Measurements from ENCODE around the gene MAP2K6. TPM values are rescaled to one million over a fixed set of nuclear protein-coding genes. Genes with fewer than 3 reads are reported as not detected.
A peak's percentile ranks its signal among the peaks of the same experiment; 100 is the strongest.

Gene MAP2K6
- total RNA-seq, 2 experiments from 2014 or later: 2.7 to 3.4 TPM

DNA sequence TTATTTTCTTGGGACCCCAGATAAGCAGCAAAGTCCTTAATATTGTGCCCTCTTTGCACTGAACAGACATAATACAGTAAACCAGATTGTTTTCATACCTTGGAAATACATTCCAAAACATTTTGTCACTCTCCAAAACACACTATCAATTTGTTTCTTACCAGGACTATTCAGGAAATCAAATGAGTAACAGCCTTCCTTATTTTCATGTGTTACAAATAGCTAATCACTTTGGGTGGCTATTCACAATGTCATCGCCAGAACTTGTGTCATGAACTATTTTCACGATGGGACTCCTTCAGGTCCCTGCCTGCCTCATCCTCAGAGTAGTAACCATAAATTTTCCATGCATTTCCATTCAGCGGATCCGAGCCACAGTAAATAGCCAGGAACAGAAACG is 104.5 kb downstream of the MAP2K6 start:
- ChIA-PET POLR2A (no interaction called here), CTCF (interaction anchor here (1.2 kb wide), 1 partner anchor 12 kb away, joined by 3 read pairs; no protein-coding TSS in a partner anchor)
- no peaks in the 10 kb centered on the region for H3K9me3 Mint-ChIP-seq (ENCODE audit: low read depth)
- ATAC-seq: no peak
- no peak overlapping the region for H3K4me3 Mint-ChIP-seq
- H3K27me3 Mint-ChIP-seq: no peaks in the 10 kb centered on the region
- DNase-seq: no peak
- no peak overlapping the region for H3K27ac Mint-ChIP-seq
- H3K36me3 Mint-ChIP-seq (ENCODE audit: low read depth): peaks cover 36% of the 10 kb centered on the region
- H3K4me1 Mint-ChIP-seq: peaks cover 4% of the 10 kb centered on the region
- intact Hi-C loops (cut with DNase I, micrococcal nuclease): no loop called here

DNA sequence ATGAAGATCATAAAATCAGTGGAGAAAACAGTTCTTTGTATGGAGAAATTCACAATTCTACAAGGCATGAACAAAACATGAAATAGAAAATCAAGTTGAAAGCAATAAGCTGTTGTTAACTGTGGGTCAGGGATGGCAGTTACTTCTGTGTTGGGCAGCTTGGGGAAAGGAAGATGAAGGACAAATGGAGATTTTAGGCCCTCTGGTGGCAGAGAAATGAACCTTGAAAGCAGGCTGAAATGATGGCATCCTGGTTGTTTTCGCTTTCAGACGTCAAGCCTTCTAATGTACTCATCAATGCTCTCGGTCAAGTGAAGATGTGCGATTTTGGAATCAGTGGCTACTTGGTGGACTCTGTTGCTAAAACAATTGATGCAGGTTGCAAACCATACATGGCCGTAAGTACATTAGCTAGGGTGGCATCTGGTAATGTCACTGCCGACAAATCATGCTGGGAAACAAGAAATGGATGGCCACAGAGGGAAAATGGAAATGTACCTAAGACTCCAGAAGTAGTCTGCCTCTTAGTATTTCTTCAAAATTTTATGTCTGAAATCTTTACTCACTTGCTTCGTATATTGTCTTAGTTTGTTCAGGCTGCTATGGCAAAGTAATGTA is 108.9 kb downstream of the MAP2K6 start:
- POLR2A ChIA-PET: no interaction called here
- DNase-seq (peak; percentile 13), ATAC-seq (no peak)
- H3K4me1 Mint-ChIP-seq: no peaks in the 10 kb centered on the region
- H3K4me3 Mint-ChIP-seq: no peak overlapping the region
- H3K27ac Mint-ChIP-seq: no peak overlapping the region
- CTCF ChIA-PET: interaction anchor here (0.7 to 5.5 kb wide), 11 partner anchors 8 to 162 kb away, joined by 3 to 30 read pairs (median 5); partner anchors contain the start of gene MAP2K6
- no peaks in the 10 kb centered on the region for H3K27me3 Mint-ChIP-seq
- intact Hi-C loops (cut with DNase I, micrococcal nuclease): loop anchor here (1.0 to 10.0 kb wide), 6 partner anchors 106 to 749 kb away; partner anchors contain the start of gene MAP2K6 (in 1 of the 2)
- peaks cover 47% of the 10 kb centered on the region for H3K36me3 Mint-ChIP-seq (ENCODE audit: low read depth)
- no peaks in the 10 kb centered on the region for H3K9me3 Mint-ChIP-seq (ENCODE audit: low read depth)

DNA sequence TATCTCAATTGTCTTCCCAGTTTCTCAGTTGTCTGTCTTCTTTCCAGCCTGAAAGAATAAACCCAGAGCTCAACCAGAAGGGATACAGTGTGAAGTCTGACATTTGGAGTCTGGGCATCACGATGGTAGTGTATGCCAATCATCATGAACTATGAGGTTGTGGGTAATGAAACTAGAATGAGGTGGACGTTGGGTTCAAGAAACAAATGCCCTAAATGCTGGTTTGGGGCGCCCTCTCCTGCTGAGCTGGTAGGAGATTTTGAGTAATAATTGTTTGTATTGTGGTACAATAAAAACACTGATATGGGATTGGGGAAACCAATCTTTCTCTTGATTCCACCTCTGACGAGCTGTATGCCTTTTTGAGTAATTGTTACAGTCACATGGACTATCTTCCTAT is 110.4 kb downstream of the MAP2K6 start:
- Mint-ChIP-seq H3K27me3 (no peaks in the 10 kb centered on the region), H3K27ac (no peak overlapping the region), H3K4me3 (no peak overlapping the region), H3K36me3 (ENCODE audit: low read depth) (peaks cover 32% of the 10 kb centered on the region), H3K4me1 (no peaks in the 10 kb centered on the region), H3K9me3 (ENCODE audit: low read depth) (no peaks in the 10 kb centered on the region)
- ATAC-seq (no peak), DNase-seq (no peak)
- POLR2A ChIA-PET: no interaction called here
- CTCF ChIA-PET: interaction anchor here (0.8 to 5.5 kb wide), 9 partner anchors 8 to 220 kb away, joined by 3 to 30 read pairs (median 3); partner anchors contain the start of gene MAP2K6
- intact Hi-C loops (cut with DNase I, micrococcal nuclease): loop anchor here (2.0 to 10.0 kb wide), 6 partner anchors 108 to 1097 kb away; partner anchors contain the start of gene MAP2K6 (in 1 of the 2)

DNA sequence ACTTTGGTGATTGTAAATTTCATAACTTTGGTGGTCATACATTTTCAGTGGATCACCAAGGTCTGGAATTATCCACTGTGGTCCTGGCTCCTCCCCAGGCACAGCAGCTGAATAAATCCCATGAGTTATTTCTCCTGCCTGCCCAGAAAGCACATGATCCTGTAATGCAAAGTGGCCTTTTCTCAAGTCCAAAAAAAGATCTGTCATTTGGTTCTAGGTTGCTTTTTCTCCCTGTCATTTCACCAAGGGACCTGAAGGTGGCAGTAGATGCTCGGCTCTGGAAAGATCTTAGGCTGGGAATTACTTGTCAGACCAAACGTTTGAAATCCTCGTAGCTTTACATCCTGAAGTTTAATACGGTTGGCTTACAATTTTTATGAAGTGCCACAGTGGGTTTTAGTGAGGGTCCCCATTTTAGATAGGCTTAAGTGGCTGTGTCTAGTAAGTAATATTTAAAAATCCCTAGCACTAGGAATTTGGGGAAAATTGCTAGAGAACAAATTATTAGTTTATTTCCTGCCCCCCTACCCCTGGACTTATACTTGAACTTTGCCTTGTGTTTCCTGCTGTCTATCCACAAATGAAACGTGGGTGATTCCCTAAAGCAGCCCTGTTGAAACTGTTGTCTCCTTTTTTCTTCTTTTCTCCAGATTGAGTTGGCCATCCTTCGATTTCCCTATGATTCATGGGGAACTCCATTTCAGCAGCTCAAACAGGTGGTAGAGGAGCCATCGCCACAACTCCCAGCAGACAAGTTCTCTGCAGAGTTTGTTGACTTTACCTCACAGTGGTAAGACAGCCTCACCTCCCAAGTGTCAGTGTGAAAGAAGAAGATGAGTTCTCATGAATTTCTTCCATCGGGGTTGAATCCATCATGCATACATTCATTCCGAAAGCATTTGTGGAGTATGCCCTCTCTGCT is 111.7 kb downstream of the MAP2K6 start:
- peaks cover 24% of the 10 kb centered on the region for H3K36me3 Mint-ChIP-seq (ENCODE audit: low read depth)
- peak; percentile 38 for DNase-seq

DNA sequence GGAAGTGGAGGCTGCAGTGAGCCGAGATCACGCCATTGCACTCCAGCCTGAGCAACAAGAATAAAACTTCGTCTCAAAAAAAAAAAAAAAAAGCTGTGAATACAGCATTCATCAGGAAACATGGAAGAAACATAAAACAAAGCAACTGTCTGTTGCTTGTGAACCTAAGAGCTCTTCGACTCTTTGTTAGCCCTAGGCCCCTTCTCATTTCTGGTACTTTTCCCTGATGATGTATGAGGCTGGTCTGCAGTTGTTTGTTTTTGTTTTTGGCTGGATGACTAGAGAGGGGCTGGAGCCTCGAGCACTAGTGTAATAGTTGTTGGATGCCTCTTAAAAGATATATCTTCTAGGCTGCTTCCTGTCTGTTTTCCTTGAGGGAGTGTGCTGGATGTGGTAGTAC is 113.5 kb downstream of the MAP2K6 start:
- POLR2A ChIA-PET: no interaction called here
- intact Hi-C loops (cut with DNase I, micrococcal nuclease): loop anchor here in 1 of 2 experiments (5.0 to 10.0 kb wide), 3 partner anchors 753 to 1094 kb away; no protein-coding TSS in a partner anchor
- Mint-ChIP-seq H3K4me3 (no peak overlapping the region), H3K27me3 (no peaks in the 10 kb centered on the region), H3K27ac (no peak overlapping the region), H3K4me1 (no peaks in the 10 kb centered on the region), H3K9me3 (ENCODE audit: low read depth) (no peaks in the 10 kb centered on the region), H3K36me3 (ENCODE audit: low read depth) (peaks cover 29% of the 10 kb centered on the region)
- ATAC-seq (no peak), DNase-seq (no peak)
- CTCF ChIA-PET: interaction anchor here (0.9 to 1.1 kb wide), 2 partner anchors 8 to 178 kb away, joined by 3 read pairs; no protein-coding TSS in a partner anchor

More for the DNA sequence above, 111.7 kb downstream of the MAP2K6 start:
- no peaks in the 10 kb centered on the region for H3K27me3 Mint-ChIP-seq
- no peaks in the 10 kb centered on the region for H3K4me1 Mint-ChIP-seq
- no peak overlapping the region for H3K4me3 Mint-ChIP-seq
- no peaks in the 10 kb centered on the region for H3K9me3 Mint-ChIP-seq (ENCODE audit: low read depth)
- ATAC-seq: peak; percentile 55
- CTCF ChIA-PET: interaction anchor here (0.7 to 5.5 kb wide), 10 partner anchors 13 to 1027 kb away, joined by 3 to 30 read pairs (median 4); no protein-coding TSS in a partner anchor
- POLR2A ChIA-PET: interaction anchor here (0.6 kb wide), 1 partner anchor 191 kb away, joined by 4 read pairs; no protein-coding TSS in a partner anchor
- intact Hi-C loops (cut with DNase I, micrococcal nuclease): loop anchor here in 1 of 2 experiments (2.0 to 10.0 kb wide), 5 partner anchors 43 to 1096 kb away; no protein-coding TSS in a partner anchor
- H3K27ac Mint-ChIP-seq: no peak overlapping the region

DNA sequence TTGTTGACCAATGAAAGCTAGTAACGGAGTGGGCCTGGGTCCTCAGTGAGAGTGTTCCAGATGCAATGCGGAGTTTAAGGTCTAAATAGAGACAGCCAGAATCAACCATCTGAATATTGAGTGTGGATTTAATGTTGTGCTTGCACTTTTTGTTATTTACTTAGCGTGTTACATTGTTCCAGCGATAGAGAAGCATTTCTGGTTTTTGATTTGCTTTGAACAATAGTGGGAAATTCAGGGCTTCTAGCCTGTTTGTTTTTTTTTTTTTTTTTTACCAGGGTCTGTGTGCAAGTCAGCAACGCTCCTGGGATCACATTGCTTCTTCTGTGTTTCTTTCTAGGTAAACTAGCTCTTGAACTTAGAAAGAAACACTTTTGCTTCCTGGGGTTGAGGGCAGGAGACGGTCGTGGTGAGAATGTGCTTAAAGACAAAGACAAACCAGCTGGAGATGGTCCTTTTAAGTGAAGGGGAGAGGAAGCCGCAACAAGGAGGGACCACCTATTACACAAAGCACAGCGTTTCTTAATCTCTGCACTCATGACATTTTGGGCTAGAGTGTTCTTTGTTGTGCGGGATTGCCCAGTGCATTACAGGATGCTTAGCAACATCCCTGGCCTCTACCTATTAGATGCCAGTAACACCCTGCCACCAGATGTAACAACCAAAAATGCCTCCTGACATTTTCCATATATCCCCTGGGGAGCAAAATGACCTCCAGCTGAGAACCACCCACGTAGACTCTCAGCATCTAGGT is 119.2 kb downstream of the MAP2K6 start:
- ATAC-seq: no peak
- Mint-ChIP-seq H3K27me3 (no peaks in the 10 kb centered on the region), H3K4me3 (no peak overlapping the region), H3K36me3 (ENCODE audit: low read depth) (peaks cover 20% of the 10 kb centered on the region), H3K27ac (no peak overlapping the region), H3K4me1 (no peaks in the 10 kb centered on the region), H3K9me3 (ENCODE audit: low read depth) (no peaks in the 10 kb centered on the region)
- ChIA-PET POLR2A (no interaction called here), CTCF (interaction anchor here (0.9 kb wide), 1 partner anchor 9 kb away, joined by 3 read pairs; no protein-coding TSS in a partner anchor)
- intact Hi-C loops (cut with DNase I, micrococcal nuclease): no loop called here
- DNase-seq: no peak

DNA sequence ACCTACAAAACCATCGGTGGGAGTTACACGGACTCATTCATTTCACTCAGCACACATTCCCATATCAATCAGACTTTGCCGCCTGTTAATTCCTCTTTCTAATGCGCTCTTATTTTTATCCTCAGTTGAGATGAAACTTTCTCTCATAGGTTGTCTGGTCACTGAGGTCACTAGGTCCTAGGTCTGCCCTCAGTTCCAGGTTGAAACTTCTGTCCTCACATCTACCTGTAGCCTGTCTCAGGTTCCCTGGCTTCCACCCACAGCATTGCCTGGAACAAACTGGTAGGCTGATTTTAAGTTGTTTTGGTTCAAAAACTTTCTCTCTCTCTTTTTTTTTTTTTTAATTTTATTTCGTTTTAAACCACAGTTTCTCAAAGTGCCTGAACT is 119.7 kb downstream of the MAP2K6 start:
- H3K36me3 Mint-ChIP-seq (ENCODE audit: low read depth): peaks cover 20% of the 10 kb centered on the region
- ChIA-PET POLR2A (no interaction called here), CTCF (interaction anchor here (1.0 kb wide), 1 partner anchor 11 kb away, joined by 5 read pairs; no protein-coding TSS in a partner anchor)
- H3K27ac Mint-ChIP-seq: no peak overlapping the region
- no peaks in the 10 kb centered on the region for H3K9me3 Mint-ChIP-seq (ENCODE audit: low read depth)
- H3K27me3 Mint-ChIP-seq: no peaks in the 10 kb centered on the region
- no peak overlapping the region for H3K4me3 Mint-ChIP-seq
- intact Hi-C loops (cut with DNase I, micrococcal nuclease): no loop called here
- H3K4me1 Mint-ChIP-seq: peaks cover 3% of the 10 kb centered on the region
- no peak for DNase-seq
- no peak for ATAC-seq

DNA sequence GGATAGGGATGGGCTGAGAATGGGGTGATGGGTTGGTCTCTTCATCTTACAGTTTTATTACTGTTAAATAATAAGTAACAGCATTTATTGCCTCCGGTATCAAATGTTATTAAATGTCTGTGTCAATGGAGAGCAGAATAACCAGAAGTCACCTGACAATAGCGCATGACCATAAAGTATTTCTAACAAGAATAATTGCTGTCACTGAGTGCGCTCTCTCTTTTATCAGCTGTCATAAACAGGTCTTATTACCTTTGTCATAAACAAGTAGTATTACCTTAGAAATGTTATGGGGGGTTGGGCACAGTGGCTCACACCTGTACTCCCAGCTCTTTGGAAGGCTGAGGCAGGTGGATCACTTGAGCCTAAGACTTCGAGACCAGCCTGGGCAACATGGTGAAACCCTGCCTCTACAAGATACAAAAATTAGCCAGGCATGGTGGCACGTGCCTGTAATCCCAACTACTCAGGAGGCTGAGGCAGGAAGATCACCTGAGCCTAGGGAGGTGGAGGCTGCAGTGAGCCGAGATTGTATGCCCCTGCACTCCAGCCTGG is 120.6 kb downstream of the MAP2K6 start:
- H3K27ac Mint-ChIP-seq: no peak overlapping the region
- intact Hi-C loops (cut with DNase I, micrococcal nuclease): no loop called here
- POLR2A ChIA-PET: no interaction called here
- H3K27me3 Mint-ChIP-seq: no peaks in the 10 kb centered on the region
- CTCF ChIA-PET: interaction anchor here (1.0 kb wide), 1 partner anchor 12 kb away, joined by 5 read pairs; no protein-coding TSS in a partner anchor
- no peaks in the 10 kb centered on the region for H3K9me3 Mint-ChIP-seq (ENCODE audit: low read depth)
- no peak overlapping the region for H3K4me3 Mint-ChIP-seq
- DNase-seq (no peak), ATAC-seq (no peak)
- H3K4me1 Mint-ChIP-seq: peaks cover 10% of the 10 kb centered on the region
- peaks cover 20% of the 10 kb centered on the region for H3K36me3 Mint-ChIP-seq (ENCODE audit: low read depth)

DNA sequence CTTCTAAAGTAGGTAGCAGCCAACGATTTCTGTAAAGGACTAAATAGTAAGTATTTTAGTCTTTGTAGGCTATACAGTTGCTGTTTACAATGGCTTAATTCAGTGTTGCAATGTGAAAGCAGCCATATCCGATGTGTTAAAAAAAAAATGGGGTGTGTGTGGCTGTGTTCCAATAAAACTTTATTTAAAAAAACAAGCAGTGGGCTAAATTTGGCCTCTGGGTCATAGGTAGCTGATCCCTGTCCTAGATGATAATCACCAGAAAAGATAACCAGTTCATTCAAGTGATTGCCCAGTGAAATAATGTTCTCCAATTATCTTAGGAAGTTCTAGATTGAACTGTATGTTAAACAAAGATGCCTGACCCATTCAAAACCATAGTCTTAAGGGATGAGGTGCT is 124.3 kb downstream of the MAP2K6 start:
- ChIA-PET CTCF (interaction anchor here (1.0 kb wide), 1 partner anchor 12 kb away, joined by 4 read pairs; no protein-coding TSS in a partner anchor), POLR2A (no interaction called here)
- no peak for ATAC-seq
- DNase-seq: no peak
- Mint-ChIP-seq H3K9me3 (ENCODE audit: low read depth) (no peaks in the 10 kb centered on the region), H3K4me1 (peaks cover 10% of the 10 kb centered on the region), H3K27me3 (no peaks in the 10 kb centered on the region), H3K36me3 (ENCODE audit: low read depth) (peaks cover 9% of the 10 kb centered on the region), H3K4me3 (no peak overlapping the region), H3K27ac (no peak overlapping the region)
- intact Hi-C loops (cut with DNase I, micrococcal nuclease): no loop called here

DNA sequence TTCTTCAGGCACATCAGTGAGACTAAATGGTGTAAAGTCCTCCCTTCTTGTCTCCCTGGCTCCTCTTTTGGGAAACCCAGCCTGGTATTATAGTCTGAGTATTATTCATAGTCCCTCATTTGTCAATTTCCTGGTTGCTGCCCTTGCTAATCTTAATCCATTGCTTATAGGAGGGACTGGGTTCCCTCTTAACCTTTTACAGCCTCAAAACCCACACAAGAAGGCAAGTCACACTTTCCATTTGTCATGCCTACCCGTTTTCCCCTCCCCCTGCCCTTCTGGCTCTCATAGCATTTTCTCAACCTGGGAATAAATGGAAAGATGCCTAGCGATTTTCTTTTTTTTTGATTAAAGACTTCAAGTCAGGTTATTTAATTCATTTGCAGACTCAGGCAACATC is 124.8 kb downstream of the MAP2K6 start:
- Mint-ChIP-seq H3K9me3 (ENCODE audit: low read depth) (no peaks in the 10 kb centered on the region), H3K27ac (no peak overlapping the region)
- CTCF ChIA-PET: interaction anchor here (1.0 kb wide), 1 partner anchor 12 kb away, joined by 4 read pairs; no protein-coding TSS in a partner anchor

More for the DNA sequence above, 124.8 kb downstream of the MAP2K6 start:
- H3K27me3 Mint-ChIP-seq: no peaks in the 10 kb centered on the region
- intact Hi-C loops (cut with DNase I, micrococcal nuclease): no loop called here
- H3K4me3 Mint-ChIP-seq: no peak overlapping the region
- POLR2A ChIA-PET: no interaction called here
- DNase-seq (peak; percentile 23), ATAC-seq (peak; percentile 77)
- peaks cover 6% of the 10 kb centered on the region for H3K36me3 Mint-ChIP-seq (ENCODE audit: low read depth)
- H3K4me1 Mint-ChIP-seq: peaks cover 10% of the 10 kb centered on the region

All from activated CD4-positive, alpha-beta T cell treated with anti-CD3 and anti-CD28 coated beads for 36 hours (primary cell).